Body of pancreas (tissue), 4 donors: ENCODE measurements around the gene SPDYE4. TPM values are rescaled to one million over a fixed set of nuclear protein-coding genes. Genes with fewer than 3 reads are reported as not detected.

ENCODE experiments used
- ATAC-seq: fragments of 150-250 bp; one replicate; pipeline ENCODE4 v1.9.1; 2016
- DNase-seq, 4 donors: peaks; one replicate each; pipeline ENCODE4 v3.0.0-alpha.2; 2019
- H3K27ac ChIP-seq, 4 donors: fragments of 200-600 bp; sonication (generic); 1 replicate in 3 of 4; 2 replicates in 1 of 4; pipeline versions ENCODE4 v1.5.1 to v1.6.1; 2016 to 2019; ENCODE audit warnings: mild to moderate bottlenecking in 1 of 4, mixed read lengths in 1 of 4, moderate library complexity in 1 of 4
- H3K27me3 ChIP-seq, 2 donors: fragments of 200-600 bp; sonication (generic); one replicate each; pipeline ENCODE4 v1.6.0; 2016; ENCODE audit warnings: mild to moderate bottlenecking in 1 of 2
- H3K36me3 ChIP-seq, 2 donors: fragments of 200-600 bp; sonication (generic); replicated peaks in 1 of 2; 2 replicates each; pipeline ENCODE4 v1.5.1; 2016; ENCODE audit warnings: low read depth in 2 of 2; ENCODE audit not compliant: insufficient read depth in 1 of 2
- H3K4me1 ChIP-seq: fragments of 200-600 bp; sonication (generic); one replicate; pipeline ENCODE4 v1.6.0; 2016
- H3K4me3 ChIP-seq, 2 donors: fragments of 200-600 bp; sonication (generic); 1 replicate in 1 of 2; 2 replicates in 1 of 2; pipeline ENCODE4 v1.5.1; 2016 to 2019
- H3K9me3 ChIP-seq, 3 donors: fragments of 200-600 bp; sonication (generic); 1 replicate in 2 of 3; 2 replicates in 1 of 3; pipeline ENCODE4 v1.5.1; 2016
- POLR2A ChIP-seq, 3 donors: fragments of 450-650 bp; IDR thresholded peaks; one replicate each; pipeline ENCODE4 v1.6.1; 2016; ENCODE audit warnings: antibody characterized with exemption in 3 of 3, mild to moderate bottlenecking in 2 of 3
- WGBS, 2 donors: methylation state at CpG; one replicate each; pipeline ENCODE4 v1.1.5; 2017; 5-methylcytosine and 5-hydroxymethylcytosine counted together
- intact Hi-C: fragments of 100-400 bp; cut with DNase I; formaldehyde crosslinking; loops from one replicate; pipeline ENCODE4 v1.15.1; 2023
- total RNA-seq, 2 donors: library from RNA; depleted of rRNA; stranded (reverse); fragments of >200 nt; gene quantifications; one replicate each; pipeline ENCODE4 v1.1.0, GENCODE V29; 2016
- TF ChIP-seq, protein P1 (sequence below), 7 experiments: fragments of 450-650 bp in 4 of 7; fragments of 200-600 bp in 3 of 7; sonication (generic) in 3 of 7; IDR thresholded peaks; one replicate each; pipeline ENCODE4 v1.5.1; 2016 to 2019; ENCODE audit warnings: antibody characterized with exemption in 7 of 7

SPDYE4 gene
- total RNA-seq, 2 donors from 2014 or later = not detected

DNA sequence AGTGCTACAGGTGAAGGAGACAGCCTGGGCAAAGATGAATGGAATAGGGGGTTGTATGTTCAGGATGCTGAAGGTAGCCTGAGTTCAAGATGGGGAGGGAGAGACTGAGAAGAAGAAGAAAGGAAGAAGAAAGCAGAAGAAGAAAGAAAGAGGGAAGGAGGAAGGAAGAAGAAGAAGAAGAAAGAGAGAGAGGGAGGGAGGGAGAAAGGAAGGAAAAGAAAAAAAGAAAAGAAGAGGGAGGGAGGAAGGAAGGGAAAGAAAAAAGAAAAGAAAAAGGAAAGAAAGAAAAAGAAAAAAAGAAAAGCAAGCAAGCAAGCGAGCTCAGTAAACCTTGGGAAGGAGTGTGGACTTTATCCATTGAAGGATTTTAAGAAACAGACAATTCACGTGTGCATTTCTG is 21.6 kb downstream of the SPDYE4 start:
- Histone ChIP-seq H3K4me1 (no peaks in the 10 kb centered on the region), H3K36me3 (no peaks in the 10 kb centered on the region), H3K9me3 (no peaks in the 10 kb centered on the region), H3K4me3 (no peak overlapping the region), H3K27me3 (no peaks in the 10 kb centered on the region), H3K27ac (no peak overlapping the region)
- no peak for DNase-seq
- 52 to 67% methylated on average over 2 of the region's 2 CpGs for WGBS, 2 donors
- intact Hi-C loops = loop anchor here (10.0 kb wide), 1 partner anchor 212 kb away; no protein-coding TSS in a partner anchor
- no peak for ATAC-seq
- TF ChIP-seq, protein P1, sequence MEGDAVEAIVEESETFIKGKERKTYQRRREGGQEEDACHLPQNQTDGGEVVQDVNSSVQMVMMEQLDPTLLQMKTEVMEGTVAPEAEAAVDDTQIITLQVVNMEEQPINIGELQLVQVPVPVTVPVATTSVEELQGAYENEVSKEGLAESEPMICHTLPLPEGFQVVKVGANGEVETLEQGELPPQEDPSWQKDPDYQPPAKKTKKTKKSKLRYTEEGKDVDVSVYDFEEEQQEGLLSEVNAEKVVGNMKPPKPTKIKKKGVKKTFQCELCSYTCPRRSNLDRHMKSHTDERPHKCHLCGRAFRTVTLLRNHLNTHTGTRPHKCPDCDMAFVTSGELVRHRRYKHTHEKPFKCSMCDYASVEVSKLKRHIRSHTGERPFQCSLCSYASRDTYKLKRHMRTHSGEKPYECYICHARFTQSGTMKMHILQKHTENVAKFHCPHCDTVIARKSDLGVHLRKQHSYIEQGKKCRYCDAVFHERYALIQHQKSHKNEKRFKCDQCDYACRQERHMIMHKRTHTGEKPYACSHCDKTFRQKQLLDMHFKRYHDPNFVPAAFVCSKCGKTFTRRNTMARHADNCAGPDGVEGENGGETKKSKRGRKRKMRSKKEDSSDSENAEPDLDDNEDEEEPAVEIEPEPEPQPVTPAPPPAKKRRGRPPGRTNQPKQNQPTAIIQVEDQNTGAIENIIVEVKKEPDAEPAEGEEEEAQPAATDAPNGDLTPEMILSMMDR (IDR thresholded peaks at IDR 0.05) = no peak
- TF ChIP-seq POLR2A (IDR thresholded peaks at IDR 0.05) = no peak

DNA sequence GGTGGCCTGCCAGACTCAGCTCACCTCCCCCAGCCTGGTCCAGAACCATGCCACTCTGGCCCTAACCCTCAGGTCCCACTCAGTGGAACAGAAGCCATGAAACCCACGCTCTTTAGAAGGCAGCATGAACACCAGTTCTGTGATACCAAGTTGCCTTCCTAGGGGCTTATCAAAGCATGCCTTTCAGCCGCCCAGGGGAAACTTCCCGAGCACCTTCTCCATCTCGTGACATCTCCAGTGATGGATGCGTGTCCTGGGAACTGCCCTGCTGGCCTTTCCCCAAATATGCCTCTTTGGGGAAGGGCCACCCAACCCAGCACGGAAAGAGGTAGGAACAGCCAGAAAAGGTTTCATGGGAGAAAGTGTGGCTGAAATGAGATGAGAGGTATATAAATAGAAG is 22.0 kb downstream of the SPDYE4 start:
- ATAC-seq = no peak
- TF ChIP-seq POLR2A (IDR thresholded peaks at IDR 0.05) = no peak
- TF ChIP-seq, protein P1 (IDR thresholded peaks at IDR 0.05) = no peak
- H3K36me3 ChIP-seq = no peaks in the 10 kb centered on the region
- H3K4me3 ChIP-seq = no peak overlapping the region
- H3K27ac ChIP-seq = no peak overlapping the region
- no peaks in the 10 kb centered on the region for H3K27me3 ChIP-seq
- intact Hi-C loops = loop anchor here (10.0 kb wide), 1 partner anchor 212 kb away; no protein-coding TSS in a partner anchor
- no peak for DNase-seq
- H3K4me1 ChIP-seq = no peaks in the 10 kb centered on the region
- no peaks in the 10 kb centered on the region for H3K9me3 ChIP-seq
- WGBS, 2 donors = 51 to 60% methylated on average over 6 of the region's 6 CpGs

DNA sequence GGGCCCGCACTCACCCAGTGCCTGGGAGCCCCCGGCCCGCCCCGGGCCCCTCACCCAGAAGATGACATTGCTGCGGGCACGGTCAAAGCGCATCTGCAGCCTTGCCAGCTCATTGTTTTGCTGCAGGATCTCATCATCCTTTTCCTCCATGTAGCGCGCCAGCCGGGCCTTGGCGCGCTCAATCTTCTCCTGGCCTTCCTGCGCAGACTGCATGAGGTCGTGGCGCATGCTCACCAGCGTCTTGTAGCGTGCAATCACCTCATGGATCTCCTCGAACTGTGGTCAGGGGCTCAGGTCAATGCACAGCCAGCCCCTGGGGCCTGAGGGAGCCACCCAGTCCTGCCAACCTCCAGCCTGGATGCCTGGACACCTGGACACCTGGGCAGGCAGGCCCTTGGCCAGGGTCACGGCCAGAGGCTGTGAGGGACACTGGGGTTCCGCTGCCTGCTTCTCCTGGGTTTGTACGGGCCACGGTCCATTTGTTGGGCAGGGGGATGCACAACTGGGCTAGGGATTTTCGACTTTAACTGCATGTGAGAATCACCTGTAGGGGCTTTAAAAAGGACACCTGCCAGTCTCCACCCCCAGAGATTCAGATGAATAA is 22.9 kb downstream of the SPDYE4 start:
- intact Hi-C loops = loop anchor here (10.0 kb wide), 1 partner anchor 211 kb away; no protein-coding TSS in a partner anchor
- TF ChIP-seq, protein P1 (IDR thresholded peaks at IDR 0.05) = no peak
- TF ChIP-seq POLR2A (IDR thresholded peaks at IDR 0.05) = no peak
- DNase-seq = no peak
- Histone ChIP-seq H3K4me3 (no peak overlapping the region), H3K4me1 (no peaks in the 10 kb centered on the region), H3K36me3 (no peaks in the 10 kb centered on the region), H3K27ac (no peak overlapping the region), H3K27me3 (no peaks in the 10 kb centered on the region), H3K9me3 (no peaks in the 10 kb centered on the region)
- 80 to 85% methylated on average over 11 to 22 of the region's 23 CpGs for WGBS, 2 donors
- ATAC-seq = no peak

DNA sequence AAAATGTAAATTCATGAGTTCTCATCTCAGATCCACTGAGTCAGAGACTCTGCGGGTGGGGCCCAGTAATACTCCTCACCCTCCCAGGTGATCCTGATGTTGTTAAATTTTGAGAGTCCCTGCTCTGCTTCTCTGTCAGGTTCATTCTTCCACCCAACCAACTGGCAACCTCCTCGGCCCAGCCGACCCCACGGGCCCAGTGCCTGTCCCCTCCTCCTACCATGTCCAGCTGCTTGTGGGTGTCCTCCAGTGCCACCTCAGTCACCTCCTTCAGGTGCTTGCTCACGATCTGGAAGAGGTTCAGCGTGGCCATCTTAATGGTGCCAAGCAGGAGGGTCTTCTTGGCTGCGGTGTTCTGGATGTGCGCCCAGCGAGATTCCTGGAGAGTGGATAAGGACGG is 23.5 kb downstream of the SPDYE4 start:
- WGBS, 2 donors = 84 to 91% methylated on average over 9 to 10 of the region's 10 CpGs
- H3K9me3 ChIP-seq = no peaks in the 10 kb centered on the region
- H3K36me3 ChIP-seq = no peaks in the 10 kb centered on the region
- no peak overlapping the region for H3K27ac ChIP-seq
- intact Hi-C loops = loop anchor here (10.0 kb wide), 1 partner anchor 210 kb away; no protein-coding TSS in a partner anchor
- no peaks in the 10 kb centered on the region for H3K4me1 ChIP-seq
- no peak for ATAC-seq
- DNase-seq = no peak
- no peaks in the 10 kb centered on the region for H3K27me3 ChIP-seq
- TF ChIP-seq, protein P1 (IDR thresholded peaks at IDR 0.05) = no peak
- no peak for TF ChIP-seq POLR2A (IDR thresholded peaks at IDR 0.05)
- no peak overlapping the region for H3K4me3 ChIP-seq
